ENCODE results near the gene MCUB. TPM values are rescaled to one million over a fixed set of nuclear protein-coding genes. Genes with fewer than 3 reads are reported as not detected.

Gene MCUB
- total and polyA plus RNA-seq, 2 donors (not counting 3 experiments of a cell fraction or from before 2014, with no cell fraction given) = 32.5 to 53.8 TPM

GRCh38 chr4:109545401-109545800 is 14.6 kb upstream of the MCUB start:
- ChIA-PET CTCF (interaction anchor here (0.9 to 1.2 kb wide), 4 partner anchors 18 to 250 kb away, joined by 3 to 5 read pairs (median 3); no protein-coding TSS in a partner anchor), POLR2A (no interaction called here)
- H3K36me3 ChIP-seq (ENCODE audit: control insufficient read depth in 2 of 2, extremely low read depth in 1 of 2, insufficient read depth in 2 of 2, low read length in 2 of 2) = peaks cover 0 to 7% of the 10 kb centered on the region in 2 experiments
- H3K4me1 ChIP-seq (ENCODE audit: control insufficient read depth, extremely low read depth, insufficient read depth, low read length) = peaks cover 17% of the 10 kb centered on the region
- no TSS peak for BruUV-seq (replicated peaks)
- intact Hi-C loops (cut with micrococcal nuclease) = no loop called here
- no peak overlapping the region for H3K4me2 ChIP-seq (ENCODE audit: insufficient read depth, low read length)
- H3K79me2 ChIP-seq (ENCODE audit: control insufficient read depth, insufficient read depth, low read length) = no peaks in the 10 kb centered on the region
- H3K9ac ChIP-seq (replicated peaks; ENCODE audit: extremely low read depth, insufficient read depth, low read length) = no peak overlapping the region
- H3K27me3 ChIP-seq (ENCODE audit: control insufficient read depth in 2 of 2, insufficient read depth in 2 of 2, low read length in 2 of 2) = no peaks in the 10 kb centered on the region
- no peak for FAIRE-seq
- TF ChIP-seq POLR2A (IDR thresholded peaks at IDR 0.05; ENCODE audit: low read depth, low read length) (no peak), JUN (IDR thresholded peaks at IDR 0.05; ENCODE audit: borderline replicate concordance, insufficient read depth, insufficient read length, low read depth) (no peak), EZH2 (IDR thresholded peaks at IDR 0.05; ENCODE audit: borderline replicate concordance, low read depth, low read length, severe bottlenecking) (no peak), MYC (IDR thresholded peaks at IDR 0.05; ENCODE audit: low read depth, low read length) (no peak), FOS (IDR thresholded peaks at IDR 0.05; ENCODE audit: borderline replicate concordance, insufficient read depth, low read length) (no peak), POLR2AphosphoS5 (IDR thresholded peaks at IDR 0.05; ENCODE audit: insufficient read depth, low read depth, low read length) (no peak), GATA2 (IDR thresholded peaks at IDR 0.05; ENCODE audit: insufficient read depth, insufficient read length, low read depth, low read length) (no peak), MAX (IDR thresholded peaks at IDR 0.05; ENCODE audit: insufficient read depth, insufficient read length) (no peak), CTCF (IDR thresholded peaks at IDR 0.05; ENCODE audit: extremely low read depth in 1 of 2, insufficient read depth in 1 of 2, low read depth in 1 of 2, low read length in 2 of 2) (no peak)
- H3K27ac ChIP-seq (ENCODE audit: insufficient read depth, low read depth, low read length) = no peak overlapping the region
- H3K9me3 ChIP-seq (replicated peaks; ENCODE audit: control insufficient read depth, insufficient read depth, low read length) = no peaks in the 10 kb centered on the region
- H4K20me1 ChIP-seq (replicated peaks; ENCODE audit: control insufficient read depth, extremely low read depth, insufficient read depth, low read length) = no peaks in the 10 kb centered on the region
- H3K4me3 ChIP-seq (replicated peaks in 1 of 3; ENCODE audit: insufficient read depth in 1 of 3, low read depth in 1 of 3, low read length in 3 of 3) = no peak overlapping the region
- no peaks in the 10 kb centered on the region for H3K9me1 ChIP-seq (replicated peaks; ENCODE audit: control insufficient read depth, extremely low read depth, insufficient read depth, low read length)
- H2AFZ ChIP-seq (ENCODE audit: low read depth, low read length) = no peak overlapping the region
- dilution Hi-C loops (cut with MboI; ENCODE audit: extremely low pct_ligation_motif_present, low sequenced_read_pairs) = no loop called here
- DNase-seq (ENCODE audit: low read depth, low spot score) = no peak

Data from endothelial cell of umbilical vein (primary cell).